NCI-H187 treated with DMSO at 0.1 percent for 48 hours (cell line): ENCODE data around the gene ARIH2.
"Not testable (repeated sequence)": the region's sequence is repeated elsewhere in the genome, so short reads cannot be mapped to it uniquely, and the experiment has no call there.

ENCODE experiments used
- DNase-seq: peaks from one replicate; lab custom pipeline; 2025; lab: John Stamatoyannopoulos, UW

Gene ARIH2

GRCh38 chr3:49004352-49005302, 86.0 kb downstream of the ARIH2 start:
- DNase-seq: no peak

DNA sequence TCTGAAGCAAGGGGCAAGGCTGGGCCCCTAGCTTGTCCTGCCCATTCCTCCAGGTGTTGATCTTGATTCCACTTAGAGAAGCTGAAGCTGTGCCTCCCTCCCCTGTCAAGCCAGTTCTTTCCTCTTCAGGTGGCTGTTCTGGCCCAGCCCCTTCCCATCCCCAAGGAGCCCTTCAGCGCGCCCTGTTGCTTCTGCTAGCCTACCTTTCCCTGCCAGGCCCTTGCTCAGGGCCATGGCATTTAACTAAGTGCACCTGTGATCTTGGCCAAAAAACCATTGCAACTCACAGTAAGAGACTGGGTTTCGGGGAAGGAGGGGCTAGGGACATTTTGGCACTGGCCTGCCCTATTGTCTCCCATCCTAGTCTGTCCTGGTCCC, 86.7 kb downstream of the ARIH2 start:
- no peak for DNase-seq

GRCh38 chr3:49005998-49006397, 87.4 kb downstream of the ARIH2 start:
- no peak for DNase-seq

GRCh38 chr3:49006408-49007067, 87.9 kb downstream of the ARIH2 start:
- DNase-seq: no peak

- DNase-seq: peak; percentile 68
Observed at GRCh38 chr3:49007068-49007770, 88.6 kb downstream of the ARIH2 start, which contains the start of gene WDR6. Gene WDR6, plus strand, starts transcription at chr3:49007391. Its CDS starts 41 bp downstream, at chr3:49007432.

DNA sequence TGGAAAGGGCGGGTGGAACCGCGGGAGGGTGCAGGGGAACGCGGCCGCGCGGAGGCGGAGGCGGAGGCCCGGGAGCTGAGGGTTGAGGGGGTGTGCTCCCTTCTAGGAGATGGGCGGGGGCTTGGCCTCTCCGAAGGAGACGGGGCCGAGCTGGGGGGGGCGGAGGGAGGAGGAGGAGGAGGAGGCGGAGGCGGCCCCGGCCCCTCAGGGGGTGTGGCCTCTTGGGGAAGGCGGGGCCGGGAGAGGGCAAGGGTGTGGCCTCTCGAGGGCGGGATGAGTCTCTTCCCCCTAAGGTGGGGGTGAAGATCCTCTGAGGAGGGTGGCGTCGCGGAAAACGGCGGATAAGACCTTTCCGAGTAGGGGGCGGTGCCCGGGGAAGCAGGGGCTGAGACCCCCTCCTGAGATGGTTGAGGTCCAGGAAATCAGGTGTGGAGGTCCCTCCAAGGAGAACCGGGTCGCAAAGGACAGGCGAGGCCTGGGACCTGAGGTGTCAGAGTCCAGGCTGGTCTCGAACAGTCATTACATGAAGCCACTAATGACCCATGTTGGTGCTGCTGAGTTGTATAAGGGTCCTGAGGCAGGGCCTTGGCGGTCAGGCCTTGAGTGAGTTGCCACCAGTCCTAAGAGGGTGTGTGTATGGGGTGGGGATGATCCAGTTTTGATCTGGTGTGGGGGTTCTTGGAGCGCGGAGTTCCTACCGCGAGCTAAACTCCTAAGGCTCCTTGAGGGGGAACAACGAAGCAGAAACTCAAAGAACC, 89.3 kb downstream of the ARIH2 start:
- no peak for DNase-seq

GRCh38 chr3:49008627-49009026, 90.0 kb downstream of the ARIH2 start:
- not testable (repeated sequence) for DNase-seq

DNA sequence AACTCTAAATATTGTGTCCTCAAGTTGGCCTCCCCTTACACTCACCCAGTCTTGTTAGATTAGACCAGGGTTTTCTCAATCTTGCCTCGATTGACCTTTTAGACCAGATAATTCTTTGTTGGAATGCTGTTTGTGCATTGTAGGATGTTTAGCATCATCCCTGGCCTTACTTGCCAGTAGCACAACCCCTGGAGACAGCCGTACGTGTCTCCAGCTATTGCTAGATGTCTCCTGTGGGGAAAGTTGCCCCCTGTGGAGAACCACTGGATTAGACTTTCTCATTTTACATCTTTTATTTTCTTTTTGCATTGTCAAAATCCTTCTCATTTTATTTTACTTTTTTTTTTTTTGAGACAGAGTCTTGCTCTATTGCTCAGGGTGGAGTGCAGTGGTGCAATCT, 90.8 kb downstream of the ARIH2 start:
- DNase-seq: no peak

DNA sequence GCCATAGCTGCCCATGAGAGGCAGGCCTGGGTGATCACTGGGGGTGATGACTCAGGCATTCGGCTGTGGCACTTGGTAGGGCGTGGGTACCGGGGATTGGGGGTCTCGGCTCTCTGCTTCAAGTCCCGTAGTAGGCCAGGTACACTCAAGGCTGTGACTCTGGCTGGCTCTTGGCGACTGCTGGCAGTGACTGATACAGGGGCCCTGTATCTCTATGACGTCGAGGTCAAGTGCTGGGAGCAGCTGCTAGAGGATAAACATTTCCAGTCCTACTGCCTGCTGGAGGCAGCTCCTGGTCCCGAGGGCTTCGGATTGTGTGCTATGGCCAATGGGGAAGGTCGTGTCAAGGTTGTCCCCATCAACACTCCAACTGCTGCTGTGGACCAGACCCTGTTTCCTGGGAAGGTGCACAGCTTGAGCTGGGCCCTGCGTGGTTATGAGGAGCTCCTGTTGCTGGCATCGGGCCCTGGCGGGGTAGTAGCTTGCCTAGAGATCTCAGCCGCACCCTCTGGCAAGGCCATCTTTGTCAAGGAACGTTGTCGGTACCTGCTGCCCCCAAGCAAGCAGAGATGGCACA, 93.9 kb downstream of the ARIH2 start:
- DNase-seq: no peak

GRCh38 chr3:49013113-49013737, 94.6 kb downstream of the ARIH2 start:
- DNase-seq: no peak

DNA sequence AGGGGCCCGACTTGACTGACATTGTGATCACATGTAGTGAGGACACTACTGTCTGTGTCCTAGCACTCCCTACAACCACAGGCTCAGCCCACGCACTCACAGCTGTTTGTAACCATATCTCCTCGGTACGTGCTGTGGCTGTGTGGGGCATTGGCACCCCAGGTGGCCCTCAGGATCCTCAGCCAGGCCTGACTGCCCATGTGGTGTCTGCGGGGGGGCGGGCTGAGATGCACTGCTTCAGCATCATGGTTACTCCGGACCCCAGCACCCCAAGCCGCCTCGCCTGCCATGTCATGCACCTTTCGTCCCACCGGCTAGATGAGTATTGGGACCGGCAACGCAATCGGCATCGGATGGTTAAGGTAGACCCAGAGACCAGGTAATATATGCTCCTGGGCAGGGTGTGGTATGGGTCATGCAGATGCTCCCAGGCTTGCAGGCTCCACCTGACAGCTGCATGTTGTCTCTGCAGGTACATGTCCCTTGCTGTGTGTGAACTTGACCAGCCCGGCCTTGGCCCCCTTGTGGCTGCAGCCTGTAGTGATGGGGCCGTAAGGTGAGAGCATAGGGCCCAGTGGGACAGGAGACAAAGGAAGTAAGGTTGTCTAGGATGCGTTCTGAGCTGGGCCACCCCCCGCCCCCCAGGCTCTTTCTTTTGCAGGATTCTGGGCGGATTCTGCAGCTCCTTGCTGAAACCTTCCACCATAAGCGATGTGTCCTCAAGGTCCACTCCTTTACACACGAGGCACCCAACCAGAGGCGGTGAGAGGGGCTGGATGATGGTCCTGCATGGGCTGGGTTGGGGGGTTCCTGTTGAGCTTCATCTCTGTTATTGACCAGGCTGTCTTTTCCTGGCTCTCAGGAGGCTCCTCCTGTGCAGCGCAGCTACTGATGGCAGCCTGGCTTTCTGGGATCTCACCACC, 95.4 kb downstream of the ARIH2 start:
- DNase-seq: no peak

GRCh38 chr3:49015072-49015471, 96.4 kb downstream of the ARIH2 start:
- no peak for DNase-seq

GRCh38 chr3:49015765-49016164, 97.1 kb downstream of the ARIH2 start:
- DNase-seq: no peak

GRCh38 chr3:49016414-49017228, 98.0 kb downstream of the ARIH2 start:
- DNase-seq: no peak

- DNase-seq: no peak
Observed at GRCh38 chr3:49017229-49017970, 98.8 kb downstream of the ARIH2 start.

DNA sequence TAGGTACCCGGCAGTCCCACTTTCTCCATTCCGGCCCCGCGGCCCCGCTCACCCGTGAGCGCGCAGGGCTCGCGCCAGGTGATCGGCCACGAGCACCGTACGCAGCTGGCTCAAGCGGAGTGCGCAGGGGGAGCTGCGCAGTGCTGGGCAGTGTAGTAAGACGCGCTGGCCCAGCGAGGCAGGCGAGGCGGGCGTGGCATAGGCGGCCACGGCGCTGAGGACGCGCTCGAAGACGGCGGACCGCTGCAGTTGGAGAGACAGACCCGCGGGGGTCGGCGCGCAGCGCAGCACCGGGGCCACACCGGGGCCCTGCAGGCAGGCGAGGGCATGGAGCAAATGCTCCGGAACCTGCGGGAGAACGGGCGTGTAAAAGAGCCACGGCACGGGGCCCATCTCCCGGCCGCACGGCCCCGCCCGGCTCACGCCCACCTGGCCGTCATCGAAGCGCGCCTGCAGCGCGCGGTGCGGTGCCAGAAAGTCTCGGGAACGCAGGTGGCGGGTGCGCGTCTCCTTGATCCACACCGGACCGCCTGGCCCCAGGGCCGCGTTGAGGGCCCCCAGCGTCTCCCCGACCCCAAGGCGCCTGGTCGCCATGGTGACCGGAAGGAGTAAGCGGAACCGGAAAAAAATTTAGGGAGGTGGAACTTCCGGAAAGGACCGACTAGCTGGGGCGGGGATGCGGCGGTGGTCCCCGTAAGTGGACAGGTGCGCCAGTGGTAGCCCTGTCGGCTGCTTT, 99.5 kb downstream of the ARIH2 start, which contains the start of gene DALRD3:
TSS of gene DALRD3 (minus strand) at position 610 of the 736 bp plus-strand sequence. CDS start at position 594, 16 bp downstream.
- no peak for DNase-seq

- DNase-seq: no peak
Observed at GRCh38 chr3:49018707-49019006, 100.0 kb downstream of the ARIH2 start.

GRCh38 chr3:49019941-49020329, 101.3 kb downstream of the ARIH2 start:
- DNase-seq: no peak
